ENCODE measurements around the gene GARIN1A.
A peak's percentile ranks its signal among the peaks of the same experiment; 100 is the strongest.
"Not testable (repeated sequence)": the region's sequence is repeated elsewhere in the genome, so short reads cannot be mapped to it uniquely, and the experiment has no call there.

Gene GARIN1A

GRCh38 chr7:128687131-128687530 lies 15.0 kb downstream of the GARIN1A start:
- DNase-seq: no peak

GRCh38 chr7:128688492-128688891 lies 16.4 kb downstream of the GARIN1A start:
- DNase-seq: no peak

GRCh38 chr7:128689161-128689935 lies 17.3 kb downstream of the GARIN1A start:
- DNase-seq: not testable (repeated sequence)

- no peak for DNase-seq
Observed at GRCh38 chr7:128691227-128691626, 19.1 kb downstream of the GARIN1A start.

- DNase-seq: no peak
Observed at GRCh38 chr7:128692623-128693270, 20.7 kb downstream of the GARIN1A start.

- no peak for DNase-seq
Observed at GRCh38 chr7:128693373-128694015, 21.4 kb downstream of the GARIN1A start.

GRCh38 chr7:128694738-128695137 lies 22.6 kb downstream of the GARIN1A start:
- DNase-seq: no peak

GRCh38 chr7:128697302-128697905 lies 25.3 kb downstream of the GARIN1A start:
- DNase-seq: no peak

GRCh38 chr7:128699196-128699712 lies 27.2 kb downstream of the GARIN1A start:
- no peak for DNase-seq

- DNase-seq: no peak
Observed at GRCh38 chr7:128699895-128700294, 27.8 kb downstream of the GARIN1A start.

GRCh38 chr7:128701062-128701785 lies 29.1 kb downstream of the GARIN1A start:
- DNase-seq: no peak

- no peak for DNase-seq
Observed at GRCh38 chr7:128703609-128704241, 31.6 kb downstream of the GARIN1A start.

GRCh38 chr7:128705891-128706333 lies 33.8 kb downstream of the GARIN1A start:
- peak; percentile 68 for DNase-seq

- no peak for DNase-seq
Observed at GRCh38 chr7:128707752-128708151, 35.7 kb downstream of the GARIN1A start.

GRCh38 chr7:128708235-128708634 lies 36.1 kb downstream of the GARIN1A start:
- no peak for DNase-seq

GRCh38 chr7:128708824-128709223 lies 36.7 kb downstream of the GARIN1A start:
- no peak for DNase-seq

- no peak for DNase-seq
Observed at GRCh38 chr7:128710481-128710880, 38.4 kb downstream of the GARIN1A start.

- peak; percentile 20 for DNase-seq
Observed at GRCh38 chr7:128713794-128714193, 41.7 kb downstream of the GARIN1A start.

GRCh38 chr7:128714701-128715495 lies 42.8 kb downstream of the GARIN1A start:
- no peak for DNase-seq

- DNase-seq: no peak
Observed at GRCh38 chr7:128718967-128719642, 47.0 kb downstream of the GARIN1A start.

- no peak for DNase-seq
Observed at GRCh38 chr7:128721376-128721775, 49.3 kb downstream of the GARIN1A start.
